Ovary (tissue), 3 donors: ENCODE results near the gene ABHD16A.

Experiments used
- CTCF ChIP-seq, 3 donors: fragments of 450-650 bp in 2 of 3; fragments of 200-600 bp in 1 of 3; IDR thresholded peaks; one replicate each; pipeline versions ENCODE4 v1.5.1 to v1.8.0; 2016 to 2022; ENCODE audit warnings: antibody characterized with exemption in 3 of 3, mild to moderate bottlenecking in 1 of 3
- EP300 ChIP-seq: sonication (generic); formaldehyde crosslinking; IDR thresholded peaks from one replicate; pipeline ENCODE4 v1.6.1; 2017; ENCODE audit warnings: antibody characterized with exemption
- POLR2A ChIP-seq: fragments of 450-650 bp; IDR thresholded peaks from one replicate; pipeline ENCODE4 v1.6.1; 2017; ENCODE audit warnings: antibody characterized with exemption, mild to moderate bottlenecking, moderate library complexity
- donor health status: DM: no; HTN: no; CAD: no.

GRCh38 chr6:31727034-31727716 is 24.1 kb upstream of the ABHD16A start:
- no peak for TF ChIP-seq CTCF (IDR thresholded peaks at IDR 0.05)
- TF ChIP-seq POLR2A = no peak
- no peak for TF ChIP-seq EP300
